Astrocyte (in vitro differentiated cells and primary cell): ENCODE data around the gene VAMP7. TPM values are rescaled to one million over a fixed set of nuclear protein-coding genes. Genes with fewer than 3 reads are reported as not detected.

Experiments
- DNase-seq: peaks from one replicate; pipeline ENCODE4 v3.0.0-alpha.2; 2010; ENCODE audit warnings: low read depth
- FAIRE-seq: peaks from 2 replicates; lab custom pipeline; 2011; peaks lifted over from hg19 to GRCh38; lab: Jason Lieb, UNC
- H2AFZ ChIP-seq: 2 replicates; pipeline ENCODE4 v1.6.0; 2012; ENCODE audit warnings: low read depth, low read length, inconsistent platforms
- H3K27ac ChIP-seq: 2 replicates; pipeline ENCODE4 v1.5.1; 2011; ENCODE audit warnings: low read depth, low read length, inconsistent platforms
- H3K27me3 ChIP-seq: 2 replicates; pipeline ENCODE4 v1.6.0; 2011; ENCODE audit warnings: low read length, inconsistent platforms; ENCODE audit not compliant: insufficient read depth
- H3K36me3 ChIP-seq: 2 replicates; pipeline ENCODE4 v1.5.1; 2011; ENCODE audit warnings: low read length, inconsistent platforms; ENCODE audit not compliant: insufficient read depth
- H3K4me1 ChIP-seq: 2 replicates; pipeline ENCODE4 v1.5.1; 2011; ENCODE audit warnings: low read length, inconsistent platforms; ENCODE audit not compliant: insufficient read depth
- H3K4me2 ChIP-seq: 2 replicates; pipeline ENCODE4 v1.6.0; 2012; ENCODE audit warnings: low read length, inconsistent platforms
- H3K4me3 ChIP-seq: 2 replicates; pipeline ENCODE4 v1.5.1; 2011; ENCODE audit warnings: low read depth, mild to moderate bottlenecking, low read length, inconsistent platforms; ENCODE audit not compliant: insufficient read depth
- H3K79me2 ChIP-seq: 2 replicates; pipeline ENCODE4 v1.6.0; 2012; ENCODE audit warnings: mild to moderate bottlenecking, low read length, inconsistent platforms; ENCODE audit not compliant: insufficient read depth
- H3K9ac ChIP-seq: 2 replicates; pipeline ENCODE4 v1.6.0; 2012; ENCODE audit warnings: mild to moderate bottlenecking, low read length, inconsistent platforms
- H3K9me3 ChIP-seq: 2 replicates; pipeline ENCODE4 v1.5.1; 2012; ENCODE audit warnings: low read depth, mild to moderate bottlenecking, low read length, inconsistent platforms; ENCODE audit not compliant: insufficient read depth
- H4K20me1 ChIP-seq: 2 replicates; pipeline ENCODE4 v1.6.0; 2012; ENCODE audit warnings: low read length, inconsistent platforms; ENCODE audit not compliant: insufficient read depth
- H3K27ac Mint-ChIP-seq: one replicate; pipeline ENCODE4 v1.8.0; 2021; ENCODE audit warnings: mild to moderate bottlenecking, mixed read lengths; ENCODE audit not compliant: unreplicated experiment
- H3K27me3 Mint-ChIP-seq: one replicate; pipeline ENCODE4 v1.8.0; 2021; ENCODE audit warnings: low read depth, mixed read lengths; ENCODE audit not compliant: unreplicated experiment
- H3K36me3 Mint-ChIP-seq: one replicate; pipeline ENCODE4 v1.8.0; 2021; ENCODE audit warnings: low read depth, mixed read lengths; ENCODE audit not compliant: unreplicated experiment
- H3K4me1 Mint-ChIP-seq: one replicate; pipeline ENCODE4 v1.8.0; 2021; ENCODE audit warnings: low read depth, mixed read lengths; ENCODE audit not compliant: unreplicated experiment
- H3K4me3 Mint-ChIP-seq: one replicate; pipeline ENCODE4 v1.8.0; 2021; ENCODE audit warnings: mild to moderate bottlenecking, moderate library complexity, mixed read lengths; ENCODE audit not compliant: unreplicated experiment
- H3K9me3 Mint-ChIP-seq: one replicate; pipeline ENCODE4 v1.8.0; 2021; ENCODE audit warnings: mild to moderate bottlenecking, mixed read lengths; ENCODE audit not compliant: unreplicated experiment
- CTCF ChIP-seq: IDR thresholded peaks from 2 replicates; pipeline ENCODE4 v1.5.1; 2011; ENCODE audit warnings: low read depth, mild to moderate bottlenecking, inconsistent platforms, low read length, moderate library complexity; ENCODE audit not compliant: insufficient read depth
- EZH2 ChIP-seq: IDR thresholded peaks from 2 replicates; pipeline ENCODE4 v1.6.1; 2012; ENCODE audit warnings: mild to moderate bottlenecking, low read length, inconsistent platforms; ENCODE audit not compliant: insufficient read depth
- total RNA-seq: library from RNA; stranded (reverse); gene quantifications from 2 replicates; pipeline ENCODE4 v1.2.1, GENCODE V29; 2021

The VAMP7 gene
- total RNA-seq, 1 donor from 2014 or later: 49.0 TPM

- no peak overlapping the region for H3K9ac ChIP-seq
- no peaks in the 10 kb centered on the region for H3K79me2 ChIP-seq
- TF ChIP-seq EZH2: no peak
- no peak for TF ChIP-seq CTCF
- H3K36me3 ChIP-seq: no peaks in the 10 kb centered on the region
- no peaks in the 10 kb centered on the region for H3K27me3 ChIP-seq
- H3K4me3 ChIP-seq: no peak overlapping the region
- Mint-ChIP-seq H3K4me3 (no peak overlapping the region), H3K36me3 (no peaks in the 10 kb centered on the region), H3K9me3 (peaks cover 13% of the 10 kb centered on the region), H3K27ac (no peak overlapping the region), H3K4me1 (no peaks in the 10 kb centered on the region), H3K27me3 (no peaks in the 10 kb centered on the region)
- FAIRE-seq: no peak
- no peak overlapping the region for H3K27ac ChIP-seq
- no peak overlapping the region for H2AFZ ChIP-seq
- H3K9me3 ChIP-seq: peaks cover 2% of the 10 kb centered on the region
- no peaks in the 10 kb centered on the region for H3K4me1 ChIP-seq
- H3K4me2 ChIP-seq: no peak overlapping the region
- H4K20me1 ChIP-seq: no peaks in the 10 kb centered on the region
- DNase-seq: no peak
Observed at GRCh38 chrX:155867821-155868220, 13.3 kb upstream of the VAMP7 start.

GRCh38 chrX:155870958-155871357 is 10.2 kb upstream of the VAMP7 start:
- Histone ChIP-seq H3K27ac (no peak overlapping the region), H3K36me3 (no peaks in the 10 kb centered on the region), H3K9ac (no peak overlapping the region), H3K4me2 (no peak overlapping the region), H4K20me1 (no peaks in the 10 kb centered on the region), H3K4me1 (no peaks in the 10 kb centered on the region), H2AFZ (no peak overlapping the region), H3K27me3 (peaks cover 6% of the 10 kb centered on the region), H3K4me3 (no peak overlapping the region), H3K9me3 (peaks cover 2% of the 10 kb centered on the region), H3K79me2 (no peaks in the 10 kb centered on the region)
- Mint-ChIP-seq H3K9me3 (peaks cover 6% of the 10 kb centered on the region), H3K4me3 (no peak overlapping the region), H3K36me3 (no peaks in the 10 kb centered on the region), H3K27ac (no peak overlapping the region), H3K27me3 (no peaks in the 10 kb centered on the region), H3K4me1 (no peaks in the 10 kb centered on the region)
- FAIRE-seq: no peak
- no peak for DNase-seq
- no peak for TF ChIP-seq EZH2
- no peak for TF ChIP-seq CTCF

GRCh38 chrX:155871934-155872333 is 9.2 kb upstream of the VAMP7 start:
- Histone ChIP-seq H3K4me3 (no peak overlapping the region), H3K36me3 (no peaks in the 10 kb centered on the region), H4K20me1 (no peaks in the 10 kb centered on the region), H3K79me2 (no peaks in the 10 kb centered on the region), H3K27me3 (peaks cover 6% of the 10 kb centered on the region), H3K9me3 (peaks cover 2% of the 10 kb centered on the region), H3K4me1 (no peaks in the 10 kb centered on the region), H3K4me2 (no peak overlapping the region), H3K27ac (no peak overlapping the region), H3K9ac (no peak overlapping the region), H2AFZ (no peak overlapping the region)
- Mint-ChIP-seq H3K27ac (no peak overlapping the region), H3K9me3 (peaks cover 6% of the 10 kb centered on the region), H3K27me3 (no peaks in the 10 kb centered on the region), H3K4me3 (no peak overlapping the region), H3K4me1 (no peaks in the 10 kb centered on the region), H3K36me3 (no peaks in the 10 kb centered on the region)
- no peak for FAIRE-seq
- no peak for TF ChIP-seq EZH2
- no peak for TF ChIP-seq CTCF
- no peak for DNase-seq
